Stimulated activated CD4-positive, alpha-beta T cell treated with anti-CD3 and anti-CD28 coated beads, Interleukin-1b, Interleukin-23, amount 100 ng/mL, for 24 hours (primary cell): ENCODE results near the gene TRAK2.
"Not testable (repeated sequence)": the region's sequence is repeated elsewhere in the genome, so short reads cannot be mapped to it uniquely, and the experiment has no call there.

Source experiments
- DNase-seq, 4 experiments: peaks; one replicate each; pipeline ENCODE4 v3.0.0-alpha.2; 2020; ENCODE audit warnings: low read depth in 4 of 4, low spot score in 1 of 4

TRAK2 gene

GRCh38 chr2:201451292-201452057 lies at the start of gene TRAK2, which contains the start of gene STRADB:
TSS of gene TRAK2 (minus strand) at chr2:201451458. CDS start at chr2:201420507, 30,951 bp downstream.
TSS of gene STRADB (plus strand) at chr2:201451740. CDS start at chr2:201454841, 3,101 bp downstream.
- peak; percentile 87 to 93 (median 90) for DNase-seq

GRCh38 chr2:201500534-201500933 lies 49.3 kb upstream of the TRAK2 start:
- DNase-seq: no peak

GRCh38 chr2:201496785-201497184 lies 45.5 kb upstream of the TRAK2 start:
- DNase-seq: no peak

- DNase-seq: no peak
Observed at GRCh38 chr2:201490291-201490690, 39.0 kb upstream of the TRAK2 start.

- DNase-seq: no peak
Observed at GRCh38 chr2:201484805-201485204, 33.5 kb upstream of the TRAK2 start.

- DNase-seq: not testable (repeated sequence)
Observed at GRCh38 chr2:201483758-201484157, 32.5 kb upstream of the TRAK2 start.

- no peak for DNase-seq
Observed at GRCh38 chr2:201483342-201483741, 32.1 kb upstream of the TRAK2 start.

- no peak for DNase-seq
Observed at GRCh38 chr2:201482543-201482942, 31.3 kb upstream of the TRAK2 start.

GRCh38 chr2:201472411-201472810 lies 21.2 kb upstream of the TRAK2 start:
- DNase-seq: no peak

- DNase-seq: no peak
Observed at GRCh38 chr2:201471732-201472393, 20.6 kb upstream of the TRAK2 start.

GRCh38 chr2:201470821-201471731 lies 19.8 kb upstream of the TRAK2 start:
- no peak for DNase-seq

GRCh38 chr2:201467666-201468065 lies 16.4 kb upstream of the TRAK2 start:
- DNase-seq: no peak

- DNase-seq: no peak
Observed at GRCh38 chr2:201466050-201466675, 14.9 kb upstream of the TRAK2 start.

- no peak for DNase-seq
Observed at GRCh38 chr2:201465524-201465971, 14.3 kb upstream of the TRAK2 start.

- DNase-seq: no peak
Observed at GRCh38 chr2:201464547-201464946, 13.3 kb upstream of the TRAK2 start.

- DNase-seq: no peak
Observed at GRCh38 chr2:201460532-201460931, 9.3 kb upstream of the TRAK2 start.

GRCh38 chr2:201458381-201458780 lies 7.1 kb upstream of the TRAK2 start:
- DNase-seq: no peak

- DNase-seq: no peak
Observed at GRCh38 chr2:201452922-201453643, 1.8 kb upstream of the TRAK2 start.

- no peak for DNase-seq
Observed at GRCh38 chr2:201452058-201452921, 1.0 kb upstream of the TRAK2 start.
